Fibroblast of lung (primary cell): ENCODE measurements around the gene ATP5MG. TPM values are rescaled to one million over a fixed set of nuclear protein-coding genes. Genes with fewer than 3 reads are reported as not detected.
A peak's percentile ranks its signal among the peaks of the same experiment; 100 is the strongest.

Experiments used
- DNase-seq, 2 donors: peaks; one replicate each; pipeline versions ENCODE4 v3.0.0 to v3.0.0-alpha.2; 2010; ENCODE audit warnings: low read depth in 2 of 2
- H2AFZ ChIP-seq: 2 replicates; pipeline ENCODE4 v1.5.1; 2012; ENCODE audit warnings: low read length, control low read depth, inconsistent platforms
- H3K27ac ChIP-seq: 2 replicates; pipeline ENCODE4 v1.5.1; 2011; ENCODE audit warnings: low read length, control low read depth; ENCODE audit not compliant: insufficient read depth
- H3K27me3 ChIP-seq: 2 replicates; pipeline ENCODE4 v1.5.1; 2011; ENCODE audit warnings: mild to moderate bottlenecking, low read length; ENCODE audit not compliant: control insufficient read depth, insufficient read depth
- H3K36me3 ChIP-seq: 2 replicates; pipeline ENCODE4 v1.5.1; 2011; ENCODE audit warnings: low read length; ENCODE audit not compliant: control insufficient read depth, insufficient read depth
- H3K4me1 ChIP-seq: 2 replicates; pipeline ENCODE4 v1.5.1; 2011; ENCODE audit warnings: low read length; ENCODE audit not compliant: control insufficient read depth, insufficient read depth; ENCODE audit errors: extremely low read depth
- H3K4me2 ChIP-seq: 2 replicates; pipeline ENCODE4 v1.5.1; 2011; ENCODE audit warnings: low read length, control low read depth; ENCODE audit not compliant: insufficient read depth; ENCODE audit errors: extremely low read depth
- H3K4me3 ChIP-seq, 4 experiments: fragments of 200-600 bp in 1 of 4; sonication (generic) in 1 of 4; replicated peaks in 1 of 4; 2 replicates each; pipeline ENCODE4 v1.5.1; 2011 to 2016; ENCODE audit warnings: low read length in 4 of 4, low read depth in 3 of 4, mild to moderate bottlenecking in 3 of 4, control low read depth in 2 of 4, inconsistent platforms in 1 of 4, mixed read lengths in 1 of 4; ENCODE audit not compliant: insufficient read depth in 1 of 4; ENCODE audit errors: control extremely low read depth in 1 of 4
- H3K79me2 ChIP-seq: 2 replicates; pipeline ENCODE4 v1.5.1; 2012; ENCODE audit warnings: mild to moderate bottlenecking, low read length, inconsistent platforms; ENCODE audit not compliant: control insufficient read depth, insufficient read depth
- H3K9ac ChIP-seq: 2 replicates; pipeline ENCODE4 v1.5.1; 2011; ENCODE audit warnings: mild to moderate bottlenecking, low read length, control low read depth; ENCODE audit not compliant: insufficient read depth
- H3K9me3 ChIP-seq: 2 replicates; pipeline ENCODE4 v1.5.1; 2012; ENCODE audit warnings: low read depth, low read length; ENCODE audit not compliant: control insufficient read depth, insufficient read depth
- H4K20me1 ChIP-seq: 2 replicates; pipeline ENCODE4 v1.5.1; 2011; ENCODE audit warnings: low read length; ENCODE audit not compliant: control insufficient read depth, insufficient read depth; ENCODE audit errors: extremely low read depth
- EZH2 ChIP-seq: IDR thresholded peaks from 2 replicates; pipeline ENCODE4 v1.5.1; 2012; ENCODE audit warnings: low read length, control low read depth, mild to moderate bottlenecking; ENCODE audit errors: missing control alignments
- polyA plus RNA-seq, 2 donors: library from polyadenylated mRNA; depleted of rRNA in 1 of 2; stranded (reverse) in 1 of 2; unstranded in 1 of 2; fragments of >200 nt; gene quantifications; 2 replicates each; pipeline ENCODE4 v1.2.1, GENCODE V29; 2011 to 2012; ENCODE audit warnings: missing spikeins in 1 of 2
- total RNA-seq: library from RNA; depleted of rRNA; stranded (reverse); fragments of >200 nt; gene quantifications from 2 replicates; pipeline ENCODE4 v1.2.1, GENCODE V29; 2014
- TF ChIP-seq, protein P1 (sequence below), 2 donors: IDR thresholded peaks in 1 of 2; conservative IDR thresholded peaks in 1 of 2; 1 replicate in 1 of 2; 2 replicates in 1 of 2; pipeline ENCODE4 v1.5.1; 2011 to 2012; ENCODE audit warnings: low read length in 2 of 2, control low read depth in 1 of 2, inconsistent platforms in 1 of 2, low read depth in 1 of 2, mild to moderate bottlenecking in 1 of 2

Gene ATP5MG
- total and polyA plus RNA-seq, 2 donors (not counting 1 experiment from before 2014, with no cell fraction given) = 75.6 to 217 TPM

- no peak for TF ChIP-seq EZH2
- TF ChIP-seq, protein P1, sequence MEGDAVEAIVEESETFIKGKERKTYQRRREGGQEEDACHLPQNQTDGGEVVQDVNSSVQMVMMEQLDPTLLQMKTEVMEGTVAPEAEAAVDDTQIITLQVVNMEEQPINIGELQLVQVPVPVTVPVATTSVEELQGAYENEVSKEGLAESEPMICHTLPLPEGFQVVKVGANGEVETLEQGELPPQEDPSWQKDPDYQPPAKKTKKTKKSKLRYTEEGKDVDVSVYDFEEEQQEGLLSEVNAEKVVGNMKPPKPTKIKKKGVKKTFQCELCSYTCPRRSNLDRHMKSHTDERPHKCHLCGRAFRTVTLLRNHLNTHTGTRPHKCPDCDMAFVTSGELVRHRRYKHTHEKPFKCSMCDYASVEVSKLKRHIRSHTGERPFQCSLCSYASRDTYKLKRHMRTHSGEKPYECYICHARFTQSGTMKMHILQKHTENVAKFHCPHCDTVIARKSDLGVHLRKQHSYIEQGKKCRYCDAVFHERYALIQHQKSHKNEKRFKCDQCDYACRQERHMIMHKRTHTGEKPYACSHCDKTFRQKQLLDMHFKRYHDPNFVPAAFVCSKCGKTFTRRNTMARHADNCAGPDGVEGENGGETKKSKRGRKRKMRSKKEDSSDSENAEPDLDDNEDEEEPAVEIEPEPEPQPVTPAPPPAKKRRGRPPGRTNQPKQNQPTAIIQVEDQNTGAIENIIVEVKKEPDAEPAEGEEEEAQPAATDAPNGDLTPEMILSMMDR (conservative IDR thresholded peaks at IDR 0.05 in 1 of 2, IDR thresholded peaks at IDR 0.05 in 1 of 2; ENCODE audit: low read depth in 1 of 2, low read length in 2 of 2) = no peak
- Histone ChIP-seq H2AFZ (peak within 1 kb of the TSS; percentile 99), H3K9me3 (no peaks in the 10 kb centered on the region), H3K9ac (peak within 1 kb of the TSS; percentile 73), H3K4me1 (no peaks in the 10 kb centered on the region), H3K27me3 (no peaks in the 10 kb centered on the region), H3K4me2 (peak within 1 kb of the TSS; percentile 81), H3K36me3 (no peaks in the 10 kb centered on the region), H3K27ac (peak within 1 kb of the TSS; percentile 73), H4K20me1 (no peaks in the 10 kb centered on the region), H3K79me2 (peaks cover 38% of the 10 kb centered on the region), H3K4me3 (peak within 1 kb of the TSS; percentile 82 to 98 (median 92))
- DNase-seq = peak; percentile 91 to 95
Observed at GRCh38 chr11:118359295-118359958, 42.0 kb upstream of the ATP5MG start, which contains the start of gene UBE4A. UBE4A (plus strand) TSS chr11:118359600; CDS start chr11:118365081, 5,481 bp downstream.

GRCh38 chr11:118364956-118365615 is 36.3 kb upstream of the ATP5MG start:
- TF ChIP-seq EZH2 = no peak
- TF ChIP-seq, protein P1 (conservative IDR thresholded peaks at IDR 0.05 in 1 of 2, IDR thresholded peaks at IDR 0.05 in 1 of 2; ENCODE audit: low read depth in 1 of 2, low read length in 2 of 2) = no peak
- Histone ChIP-seq H3K27ac (no peak overlapping the region), H3K79me2 (peaks cover 31% of the 10 kb centered on the region), H3K36me3 (peaks cover 3% of the 10 kb centered on the region), H3K27me3 (no peaks in the 10 kb centered on the region), H3K9ac (no peak overlapping the region), H4K20me1 (no peaks in the 10 kb centered on the region), H3K4me2 (no peak overlapping the region), H2AFZ (no peak overlapping the region), H3K4me1 (no peaks in the 10 kb centered on the region), H3K9me3 (no peaks in the 10 kb centered on the region), H3K4me3 (no peak overlapping the region)
- no peak for DNase-seq

DNA sequence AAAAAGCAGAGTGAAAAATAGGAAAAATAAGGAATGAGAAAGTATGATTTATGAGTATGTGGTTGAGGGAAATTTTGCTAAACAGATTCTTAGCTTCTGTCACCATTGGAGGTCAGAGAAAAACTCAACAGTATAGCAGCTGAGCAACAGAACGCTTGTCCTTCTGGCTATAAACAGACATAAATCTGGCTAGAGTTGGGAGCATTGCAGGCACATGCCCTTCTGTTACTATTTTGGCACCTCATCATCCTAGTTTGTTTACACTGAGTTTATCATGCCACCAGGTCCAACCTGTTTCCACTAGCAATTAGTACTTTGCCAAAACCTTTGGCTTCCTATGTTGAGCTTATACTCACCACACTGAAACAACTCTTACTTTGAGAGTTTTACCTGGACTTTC is 35.1 kb upstream of the ATP5MG start:
- H3K4me3 ChIP-seq = no peak overlapping the region
- DNase-seq = no peak
- no peak for TF ChIP-seq EZH2
- no peak overlapping the region for H3K27ac ChIP-seq
- no peaks in the 10 kb centered on the region for H3K27me3 ChIP-seq
- H3K4me2 ChIP-seq = no peak overlapping the region
- H3K9ac ChIP-seq = no peak overlapping the region
- no peak overlapping the region for H2AFZ ChIP-seq
- peaks cover 4% of the 10 kb centered on the region for H3K36me3 ChIP-seq
- H3K79me2 ChIP-seq = peaks cover 22% of the 10 kb centered on the region
- H3K4me1 ChIP-seq = no peaks in the 10 kb centered on the region
- no peaks in the 10 kb centered on the region for H4K20me1 ChIP-seq
- H3K9me3 ChIP-seq = no peaks in the 10 kb centered on the region
